GM12878 (cell line): Measurements from ENCODE around the gene SPAG16. TPM values are rescaled to one million over a fixed set of nuclear protein-coding genes. Genes with fewer than 3 reads are reported as not detected.
A peak's percentile ranks its signal among the peaks of the same experiment; 100 is the strongest.

Experiments used
- ATAC-seq: fragments of 200-7000 bp; cut with Tn5 transposase; 3 replicates; pipeline ENCODE4 v1.9.1; 2020; ENCODE audit warnings: mild to moderate bottlenecking, moderate library complexity
- BruUV-seq: library from RNA; stranded (reverse); fragments of 400-500 nt; replicated peaks from 2 replicates; lab custom pipeline; 2021; lab: Mats Ljungman, UMichigan
- CTCF ChIA-PET: fragments of 300-600 bp; sonication (Branson Sonifier 250); formaldehyde crosslinking; extraction: SDS; loops from one replicate; lab custom pipeline; 2021; ENCODE audit warnings: inconsistent platforms; lab: Yijun Ruan, JAX
- POLR2A ChIA-PET: fragments of 350-600 bp; formaldehyde crosslinking; extraction: SDS; loops from one replicate; lab custom pipeline; 2021; ENCODE audit warnings: inconsistent platforms; lab: Charles Lee
- RAD21 ChIA-PET: fragments of 300-600 bp; sonication (Branson Sonifier 250); formaldehyde crosslinking; loops from one replicate; lab custom pipeline; 2023; ENCODE audit warnings: antibody characterized with exemption; ENCODE audit not compliant: unreplicated experiment; lab: Charles Lee
- SMC1A ChIA-PET: fragments of 300-600 bp; sonication (Branson Sonifier 250); formaldehyde crosslinking; loops from one replicate; lab custom pipeline; 2023; ENCODE audit not compliant: unreplicated experiment, uncharacterized antibody; lab: Charles Lee
- DNase-seq: peaks from one replicate; pipeline ENCODE4 v3.0.0-alpha.2; 2011; ENCODE audit warnings: low read depth, low spot score
- FAIRE-seq: peaks from 3 replicates; lab custom pipeline; 2011; peaks lifted over from hg19 to GRCh38; lab: Jason Lieb, UNC
- H2AFZ ChIP-seq: 2 replicates; pipeline ENCODE4 v1.6.0; 2011; ENCODE audit warnings: low read depth, low read length, control low read depth; ENCODE audit not compliant: control insufficient read depth
- H3K27ac ChIP-seq: 2 replicates; pipeline ENCODE4 v1.5.1; 2011; ENCODE audit warnings: control low read depth; ENCODE audit not compliant: control insufficient read depth, insufficient read depth
- H3K27me3 ChIP-seq, 2 experiments: replicated peaks in 1 of 2; 2 replicates each; pipeline versions ENCODE4 v1.6.0 to v1.6.1; 2011; ENCODE audit warnings: low read length in 1 of 2; ENCODE audit not compliant: control insufficient read depth in 2 of 2, insufficient read depth in 2 of 2
- H3K36me3 ChIP-seq, 2 experiments: 2 replicates each; pipeline ENCODE4 v1.5.1; 2011; ENCODE audit warnings: low read length in 1 of 2; ENCODE audit not compliant: control insufficient read depth in 2 of 2, insufficient read depth in 2 of 2
- H3K4me1 ChIP-seq: 2 replicates; pipeline ENCODE4 v1.6.1; 2011; ENCODE audit warnings: mild to moderate bottlenecking, low read length, moderate library complexity, mixed read lengths; ENCODE audit not compliant: control insufficient read depth, insufficient read depth
- H3K4me2 ChIP-seq: 2 replicates; pipeline ENCODE4 v1.6.0; 2011; ENCODE audit warnings: control low read depth; ENCODE audit not compliant: control insufficient read depth, insufficient read depth
- H3K4me3 ChIP-seq: fragments of 200-600 bp; sonication (generic); 2 replicates; pipeline ENCODE4 v1.5.1; 2016
- H3K79me2 ChIP-seq: 2 replicates; pipeline ENCODE4 v1.6.0; 2011; ENCODE audit warnings: low read length; ENCODE audit not compliant: control insufficient read depth, insufficient read depth
- H3K9ac ChIP-seq: 2 replicates; pipeline ENCODE4 v1.8.0; 2011; ENCODE audit warnings: low read length, control low read depth, mixed read lengths; ENCODE audit not compliant: control insufficient read depth, insufficient read depth
- H3K9me3 ChIP-seq: replicated peaks from 3 replicates; pipeline ENCODE4 v1.5.1; 2011; ENCODE audit warnings: mild to moderate bottlenecking, low read length; ENCODE audit not compliant: control insufficient read depth, insufficient read depth
- H4K20me1 ChIP-seq: 2 replicates; pipeline ENCODE4 v1.6.0; 2011; ENCODE audit not compliant: control insufficient read depth, insufficient read depth
- ATF7 ChIP-seq: fragments of 450-650 bp; IDR thresholded peaks from 2 replicates; pipeline ENCODE4 v1.6.1; 2016; ENCODE audit warnings: low read depth, mild to moderate bottlenecking
- MTA2 ChIP-seq: fragments of 450-650 bp; IDR thresholded peaks from 2 replicates; pipeline ENCODE4 v1.6.1; 2016; ENCODE audit warnings: low read depth, mild to moderate bottlenecking, moderate library complexity
- RELB ChIP-seq: fragments of 450-650 bp; IDR thresholded peaks from 2 replicates; pipeline ENCODE4 v1.6.1; 2017; ENCODE audit warnings: low read depth, mild to moderate bottlenecking, moderate library complexity
- ZNF217 ChIP-seq: fragments of 450-650 bp; IDR thresholded peaks from 2 replicates; pipeline ENCODE4 v1.6.1; 2017; ENCODE audit warnings: antibody characterized with exemption, mild to moderate bottlenecking
- WGBS: methylation state at CpG from one replicate; pipeline ENCODE4 v1.1.6; 2016; ENCODE audit warnings: low lambda C conversion rate; ENCODE audit not compliant: insufficient replicate concordance, insufficient coverage; ENCODE audit errors: missing lambda C conversion rate; 5-methylcytosine and 5-hydroxymethylcytosine counted together
- in situ Hi-C: fragments of 300-500 bp; cut with MboI; formaldehyde crosslinking; loops from 9 replicates; pipeline ENCODE4 v1.14.3; 2018; ENCODE audit warnings: mixed read lengths
- intact Hi-C: fragments of 100-400 bp; cut with micrococcal nuclease; formaldehyde crosslinking; loops from one replicate; pipeline ENCODE4 v1.14.2; 2022; ENCODE audit not compliant: unreplicated experiment
- polyA plus RNA-seq, 11 experiments: library from polyadenylated mRNA; depleted of rRNA in 4 of 11; unstranded in 6 of 11; stranded (reverse) in 5 of 11; fragments of >200 nt; fragmentation: Nextera tagmentation in 4 of 11; fragmentation: Illumina TruSeq in 1 of 11; extraction: Ambion mirVana in 4 of 11; extraction: Trizol in 1 of 11; gene quantifications; 1 replicate in 1 of 11; 2 replicates in 10 of 11; pipeline versions ENCODE4 v1.2.1 to v1.2.3, GENCODE V29; 2011 to 2016; ENCODE audit warnings: inconsistent platforms in 2 of 11, missing spikeins in 2 of 11, low read depth in 1 of 11
- total RNA-seq, 4 experiments: library from RNA; depleted of rRNA in 3 of 4; stranded (reverse); fragments of >200 nt in 3 of 4; fragmentation: Illumina TruSeq in 1 of 4; extraction: Trizol in 1 of 4; gene quantifications; 2 replicates each; pipeline versions ENCODE4 v1.2.1 to v1.2.3, GENCODE V29; 2013 to 2021

The SPAG16 gene
- total and polyA plus RNA-seq, 10 of the 15 experiments (the other 5 are each of a cell fraction or from before 2014, with no cell fraction given): 6.0 to 25.0 (median 15.2) TPM

- no peak overlapping the region for H3K4me2 ChIP-seq
- H4K20me1 ChIP-seq: no peaks in the 10 kb centered on the region
- CTCF ChIA-PET: interaction anchor here (0.6 to 3.4 kb wide), 2 partner anchors 15 to 1577 kb away, joined by 3 to 13 read pairs; no protein-coding TSS in a partner anchor
Observed at GRCh38 chr2:213752575-213752974, 468.3 kb downstream of the SPAG16 start.

More at GRCh38 chr2:213752575-213752974, 468.3 kb downstream of the SPAG16 start:
- peaks cover 3% of the 10 kb centered on the region; the same call in 1 of the 2 replicates for H3K4me1 ChIP-seq
- DNase-seq: no peak
- H3K9me3 ChIP-seq: no peaks in the 10 kb centered on the region; the same call in 1 of the 3 replicates
- no peak overlapping the region for H3K27ac ChIP-seq
- intact Hi-C loops: loop anchor here (10.0 kb wide), 1 partner anchor 508 kb away; no protein-coding TSS in a partner anchor
- FAIRE-seq: no peak
- no peak overlapping the region for H3K9ac ChIP-seq
- no peaks in the 10 kb centered on the region for H3K79me2 ChIP-seq
- BruUV-seq: no TSS peak
- TF ChIP-seq MTA2: peak; percentile 52; the same call in 1 of the 2 replicates
- TF ChIP-seq RELB: peak; percentile 75; the same call in 1 of the 2 replicates
- peak; percentile 90 for TF ChIP-seq ZNF217
- no peak for TF ChIP-seq ATF7
- H3K27me3 ChIP-seq: no peaks in the 10 kb centered on the region
- WGBS: 2% methylated on average over 2 of the region's 2 CpGs
- ATAC-seq: peak; percentile 51
- H3K4me3 ChIP-seq: no peak overlapping the region; the same call in 1 of the 2 replicates
- no peak overlapping the region for H2AFZ ChIP-seq
- ChIA-PET POLR2A (interaction anchor here (2.5 kb wide), 1 partner anchor 14 kb away, joined by 13 read pairs; no protein-coding TSS in a partner anchor), RAD21 (interaction anchor here (1.0 to 3.1 kb wide), 8 partner anchors 12 to 64 kb away, joined by 3 to 26 read pairs (median 6); no protein-coding TSS in a partner anchor), SMC1A (interaction anchor here (0.9 to 7.3 kb wide), 5 partner anchors 8 to 24 kb away, joined by 3 to 84 read pairs (median 11); no protein-coding TSS in a partner anchor)
- in situ Hi-C loops: no loop called here
- no peaks in the 10 kb centered on the region for H3K36me3 ChIP-seq
